NT2/D1 (cell line): ENCODE results near the gene FARSA.
"Not testable (repeated sequence)": the region's sequence is repeated elsewhere in the genome, so short reads cannot be mapped to it uniquely, and the experiment has no call there.

ENCODE experiments used
- DNase-seq: peaks from one replicate; pipeline ENCODE4 v3.0.0-alpha.2; 2011; ENCODE audit warnings: low read depth, low spot score
- H3K27me3 ChIP-seq: 2 replicates; pipeline ENCODE4 v1.6.0; 2011; ENCODE audit warnings: mild to moderate bottlenecking; ENCODE audit not compliant: insufficient read length, insufficient read depth
- H3K36me3 ChIP-seq: 2 replicates; pipeline ENCODE4 v1.6.1; 2011; ENCODE audit warnings: mild to moderate bottlenecking, low read length, mixed read lengths; ENCODE audit not compliant: insufficient read depth, insufficient read length
- H3K4me1 ChIP-seq: 2 replicates; pipeline ENCODE4 v1.5.1; 2011; ENCODE audit not compliant: insufficient read depth, insufficient read length
- H3K4me3 ChIP-seq: 2 replicates; pipeline ENCODE4 v1.5.1; 2011; ENCODE audit warnings: low read depth; ENCODE audit not compliant: insufficient read length
- H3K9ac ChIP-seq: 2 replicates; pipeline ENCODE4 v1.6.0; 2011; ENCODE audit warnings: low read depth; ENCODE audit not compliant: insufficient read length
- H3K9me3 ChIP-seq: 2 replicates; pipeline ENCODE4 v1.5.1; 2011; ENCODE audit warnings: mild to moderate bottlenecking, low read length; ENCODE audit not compliant: insufficient read depth
- SUZ12 ChIP-seq: IDR thresholded peaks from 2 replicates; pipeline ENCODE4 v1.6.1; 2011; ENCODE audit not compliant: insufficient read length, insufficient read depth; ENCODE audit errors: extremely low read depth
- YY1 ChIP-seq: IDR thresholded peaks from 2 replicates; pipeline ENCODE4 v1.6.1; 2011; ENCODE audit not compliant: insufficient read length, insufficient read depth
- ZNF274 ChIP-seq: IDR thresholded peaks from 2 replicates; pipeline ENCODE4 v1.6.1; 2011; ENCODE audit warnings: mild to moderate bottlenecking, low read depth, low read length

FARSA gene

GRCh38 chr19:12907166-12907565, 26.3 kb downstream of the FARSA start:
- TF ChIP-seq SUZ12 = no peak
- TF ChIP-seq YY1 = no peak
- TF ChIP-seq ZNF274 = no peak
- DNase-seq = no peak
- H3K27me3 ChIP-seq = no peaks in the 10 kb centered on the region
- no peak overlapping the region for H3K9ac ChIP-seq
- no peaks in the 10 kb centered on the region for H3K36me3 ChIP-seq
- no peaks in the 10 kb centered on the region for H3K9me3 ChIP-seq
- H3K4me3 ChIP-seq = no peak overlapping the region
- H3K4me1 ChIP-seq = peaks cover 3% of the 10 kb centered on the region

- Histone ChIP-seq H3K4me1 (no peaks in the 10 kb centered on the region), H3K36me3 (peaks cover 47% of the 10 kb centered on the region), H3K27me3 (no peaks in the 10 kb centered on the region), H3K9me3 (no peaks in the 10 kb centered on the region), H3K9ac (no peak overlapping the region), H3K4me3 (no peak overlapping the region)
- no peak for DNase-seq
- TF ChIP-seq YY1 (no peak), SUZ12 (no peak), ZNF274 (no peak)
These were observed 33.5 kb downstream of the FARSA start for GRCh38 chr19:12899891-12900518.

- Histone ChIP-seq H3K4me3 (no peak overlapping the region), H3K4me1 (peaks cover 4% of the 10 kb centered on the region), H3K9me3 (no peaks in the 10 kb centered on the region), H3K27me3 (no peaks in the 10 kb centered on the region), H3K36me3 (peaks cover 66% of the 10 kb centered on the region), H3K9ac (no peak overlapping the region)
- TF ChIP-seq YY1 (no peak), SUZ12 (no peak), ZNF274 (no peak)
- no peak for DNase-seq
These were observed 37.1 kb downstream of the FARSA start for GRCh38 chr19:12896460-12896859.

GRCh38 chr19:12893582-12893981, 39.9 kb downstream of the FARSA start:
- no peak for DNase-seq
- Histone ChIP-seq H3K9ac (no peak overlapping the region), H3K27me3 (peaks cover 6% of the 10 kb centered on the region), H3K4me3 (no peak overlapping the region), H3K36me3 (peaks cover 49% of the 10 kb centered on the region), H3K4me1 (peaks cover 6% of the 10 kb centered on the region), H3K9me3 (no peaks in the 10 kb centered on the region)
- TF ChIP-seq YY1 (no peak), ZNF274 (no peak), SUZ12 (no peak)

GRCh38 chr19:12891553-12892021, 41.9 kb downstream of the FARSA start:
- peaks cover 6% of the 10 kb centered on the region for H3K4me1 ChIP-seq
- peaks cover 26% of the 10 kb centered on the region for H3K27me3 ChIP-seq
- H3K4me3 ChIP-seq = peak overlapping the region; percentile 99
- H3K36me3 ChIP-seq = peaks cover 29% of the 10 kb centered on the region
- DNase-seq = no peak
- TF ChIP-seq YY1 (no peak), ZNF274 (no peak), SUZ12 (no peak)
- H3K9me3 ChIP-seq = no peaks in the 10 kb centered on the region
- H3K9ac ChIP-seq = peak overlapping the region; percentile 91

GRCh38 chr19:12890787-12891552, 42.5 kb downstream of the FARSA start, which contains the start of gene GCDH:
TSS of gene GCDH (plus strand) at chr19:12891160. CDS start at chr19:12891305, 145 bp downstream.
- peak within 1 kb of the TSS; percentile 99 for H3K4me3 ChIP-seq
- peak within 1 kb of the TSS; percentile 91 for H3K9ac ChIP-seq
- peak; percentile 99 for DNase-seq
- peaks cover 32% of the 10 kb centered on the region for H3K27me3 ChIP-seq
- peaks cover 6% of the 10 kb centered on the region for H3K4me1 ChIP-seq
- no peak for TF ChIP-seq SUZ12
- no peak for TF ChIP-seq YY1
- H3K36me3 ChIP-seq = peaks cover 23% of the 10 kb centered on the region
- no peaks in the 10 kb centered on the region for H3K9me3 ChIP-seq

- not testable (repeated sequence) for H3K9me3 ChIP-seq, H3K4me1 ChIP-seq, DNase-seq, H3K9ac ChIP-seq
- Histone ChIP-seq H3K27me3 (peaks cover 38% of the 10 kb centered on the region), H3K36me3 (peaks cover 20% of the 10 kb centered on the region), H3K4me3 (peak overlapping the region; percentile 9)
These were observed 43.2 kb downstream of the FARSA start for GRCh38 chr19:12890299-12890786.
